Sigmoid colon (tissue), 7 donors: ENCODE results near the gene JMJD7. TPM values are rescaled to one million over a fixed set of nuclear protein-coding genes. Genes with fewer than 3 reads are reported as not detected.

Experiments used
- DNase-seq: peaks from one replicate; pipeline ENCODE4 v3.0.0-alpha.2; 2019
- H3K27ac ChIP-seq, 4 donors: fragments of 200-600 bp; sonication (generic); one replicate each; pipeline ENCODE4 v1.5.1; 2016 to 2019; ENCODE audit warnings: mild to moderate bottlenecking in 1 of 4
- H3K27me3 ChIP-seq, 3 donors: fragments of 200-600 bp; sonication (generic); one replicate each; pipeline ENCODE4 v1.5.1; 2019; ENCODE audit warnings: mild to moderate bottlenecking in 1 of 3
- H3K36me3 ChIP-seq, 4 donors: fragments of 200-600 bp; sonication (generic); one replicate each; pipeline ENCODE4 v1.5.1; 2016 to 2019
- H3K4me1 ChIP-seq, 4 donors: fragments of 200-600 bp; sonication (generic); one replicate each; pipeline ENCODE4 v1.5.1; 2017 to 2019
- H3K4me3 ChIP-seq, 4 donors: fragments of 200-600 bp; sonication (generic); one replicate each; pipeline ENCODE4 v1.5.1; 2017 to 2019; ENCODE audit warnings: mild to moderate bottlenecking in 2 of 4, moderate library complexity in 1 of 4
- H3K9me3 ChIP-seq, 4 donors: fragments of 200-600 bp in 3 of 4; sonication (generic) in 3 of 4; one replicate each; pipeline versions ENCODE4 v1.5.1 to v1.6.1; 2013 to 2019
- EP300 ChIP-seq, 4 donors: sonication (generic); formaldehyde crosslinking; IDR thresholded peaks; one replicate each; pipeline ENCODE4 v1.6.1; 2017; ENCODE audit warnings: antibody characterized with exemption in 4 of 4
- POLR2A ChIP-seq, 2 donors: fragments of 450-650 bp; IDR thresholded peaks; one replicate each; pipeline ENCODE4 v1.6.1; 2016; ENCODE audit warnings: antibody characterized with exemption in 2 of 2, mild to moderate bottlenecking in 2 of 2, moderate library complexity in 2 of 2
- POLR2AphosphoS5 ChIP-seq, 4 donors: sonication (generic); formaldehyde crosslinking; IDR thresholded peaks; one replicate each; pipeline ENCODE4 v1.6.1; 2017; ENCODE audit warnings: antibody characterized with exemption in 4 of 4
- WGBS, 2 donors: extraction: QIAGEN DNeasy Blood & Tissue Kit; methylation state at CpG; one replicate each; pipeline ENCODE4 v1.1.7; 2013; 5-methylcytosine and 5-hydroxymethylcytosine counted together
- intact Hi-C: fragments of 100-400 bp; cut with DNase I; formaldehyde crosslinking; loops from one replicate; pipeline ENCODE4 v1.15.1; 2023
- polyA plus RNA-seq, 3 donors: library from polyadenylated mRNA; stranded (reverse); fragments of 200-250 nt; gene quantifications; one replicate each; pipeline ENCODE4 v1.2.3, GENCODE V29; 2013
- total RNA-seq, 4 donors: library from RNA; depleted of rRNA; stranded (reverse); fragments of >200 nt; gene quantifications; one replicate each; pipeline ENCODE4 v1.1.0, GENCODE V29; 2016
- TF ChIP-seq, protein P1 (sequence below), 4 experiments: fragments of 450-650 bp in 3 of 4; fragments of 200-600 bp in 1 of 4; IDR thresholded peaks; one replicate each; pipeline ENCODE4 v1.5.1; 2016 to 2019; ENCODE audit warnings: antibody characterized with exemption in 4 of 4, mild to moderate bottlenecking in 3 of 4, moderate library complexity in 2 of 4
- donor health status: healthy with polysubstance abuse.
- donor health status: Bipolar disorder and iron deficiency.
- donor health status: healthy.

The JMJD7 gene
- total and polyA plus RNA-seq, 7 donors: 9.5 to 14.0 (median 10.7) TPM

DNA sequence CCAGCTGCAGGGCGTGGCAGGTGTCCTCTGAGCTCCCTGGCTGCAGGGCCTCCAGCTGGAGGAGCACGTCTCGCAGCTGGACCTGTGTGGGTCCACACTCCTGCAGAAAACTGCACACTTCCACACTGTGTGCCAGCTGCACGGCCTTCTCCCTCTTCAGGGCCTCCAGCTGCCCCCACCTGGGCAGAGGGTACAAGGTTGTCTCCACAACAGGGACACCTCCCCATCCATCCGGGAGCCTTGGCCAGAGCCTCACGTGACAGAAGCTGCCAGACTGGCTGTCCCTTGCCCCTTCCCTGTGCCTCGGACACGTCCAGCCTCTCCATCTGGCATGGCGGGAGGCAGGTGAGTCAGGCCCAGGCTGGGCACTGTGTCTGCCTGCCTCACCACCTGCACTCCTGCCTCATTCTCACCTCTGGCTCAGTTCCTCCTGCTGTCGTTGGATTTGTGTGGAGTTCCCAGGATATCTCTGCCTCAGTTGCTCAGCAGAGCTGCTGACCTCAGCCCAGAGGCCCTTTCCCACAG, 51.5 kb downstream of the JMJD7 start:
- Histone ChIP-seq H3K4me3 (no peak overlapping the region), H3K9me3 (no peaks in the 10 kb centered on the region), H3K27ac (no peak overlapping the region), H3K36me3 (no peaks in the 10 kb centered on the region), H3K4me1 (peaks cover 0 to 17% (median 12%) of the 10 kb centered on the region in 4 donors), H3K27me3 (peaks cover 0 to 33% (median 9%) of the 10 kb centered on the region in 3 donors)
- 90 to 92% methylated on average over 10 of the region's 10 CpGs for WGBS, 2 donors
- no peak for DNase-seq
- TF ChIP-seq, protein P1, sequence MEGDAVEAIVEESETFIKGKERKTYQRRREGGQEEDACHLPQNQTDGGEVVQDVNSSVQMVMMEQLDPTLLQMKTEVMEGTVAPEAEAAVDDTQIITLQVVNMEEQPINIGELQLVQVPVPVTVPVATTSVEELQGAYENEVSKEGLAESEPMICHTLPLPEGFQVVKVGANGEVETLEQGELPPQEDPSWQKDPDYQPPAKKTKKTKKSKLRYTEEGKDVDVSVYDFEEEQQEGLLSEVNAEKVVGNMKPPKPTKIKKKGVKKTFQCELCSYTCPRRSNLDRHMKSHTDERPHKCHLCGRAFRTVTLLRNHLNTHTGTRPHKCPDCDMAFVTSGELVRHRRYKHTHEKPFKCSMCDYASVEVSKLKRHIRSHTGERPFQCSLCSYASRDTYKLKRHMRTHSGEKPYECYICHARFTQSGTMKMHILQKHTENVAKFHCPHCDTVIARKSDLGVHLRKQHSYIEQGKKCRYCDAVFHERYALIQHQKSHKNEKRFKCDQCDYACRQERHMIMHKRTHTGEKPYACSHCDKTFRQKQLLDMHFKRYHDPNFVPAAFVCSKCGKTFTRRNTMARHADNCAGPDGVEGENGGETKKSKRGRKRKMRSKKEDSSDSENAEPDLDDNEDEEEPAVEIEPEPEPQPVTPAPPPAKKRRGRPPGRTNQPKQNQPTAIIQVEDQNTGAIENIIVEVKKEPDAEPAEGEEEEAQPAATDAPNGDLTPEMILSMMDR (IDR thresholded peaks at IDR 0.05): no peak
- TF ChIP-seq EP300 (IDR thresholded peaks at IDR 0.05): no peak
- TF ChIP-seq POLR2A (IDR thresholded peaks at IDR 0.05): no peak
- no peak for TF ChIP-seq POLR2AphosphoS5 (IDR thresholded peaks at IDR 0.05)
- intact Hi-C loops: no loop called here

DNA sequence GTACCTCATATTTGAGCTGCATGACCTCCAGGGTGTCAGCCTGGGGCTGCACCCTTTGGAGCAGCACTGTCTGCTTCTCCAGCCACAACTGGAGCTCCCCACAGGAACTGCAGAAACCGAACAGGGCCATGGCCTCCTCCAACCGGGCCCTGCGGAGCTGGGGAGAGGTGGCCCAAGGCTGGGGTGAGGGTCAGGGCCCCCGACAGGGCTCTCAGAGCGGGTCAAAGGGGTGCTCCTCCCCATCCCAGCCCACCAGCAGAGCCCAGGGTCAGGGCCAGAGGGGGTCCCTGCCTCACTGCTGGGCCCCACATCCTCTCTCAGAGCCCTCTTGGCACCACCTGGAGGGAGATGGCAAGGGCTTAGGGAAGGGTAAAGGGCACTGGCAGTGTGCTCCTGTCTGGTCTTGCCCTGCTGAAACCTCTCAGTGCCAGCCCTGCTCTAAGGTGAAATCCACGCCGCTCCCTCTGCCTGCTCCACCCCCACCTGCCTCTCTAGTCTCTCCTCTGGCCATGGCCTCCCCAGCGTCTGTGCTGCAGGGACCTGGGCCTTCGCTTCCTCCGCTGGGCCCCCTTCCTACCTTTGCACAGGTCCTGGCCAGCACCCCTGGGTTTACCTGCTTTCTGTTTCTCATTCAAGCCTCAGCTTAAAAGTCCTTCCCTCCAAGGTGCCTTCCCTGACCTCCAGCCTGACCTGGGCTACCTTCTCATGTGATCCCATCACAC, 52.4 kb downstream of the JMJD7 start:
- 94 to 95% methylated on average over 10 of the region's 10 CpGs for WGBS, 2 donors
- intact Hi-C loops: no loop called here
- no peaks in the 10 kb centered on the region for H3K9me3 ChIP-seq
- no peak for TF ChIP-seq POLR2A (IDR thresholded peaks at IDR 0.05)
- TF ChIP-seq POLR2AphosphoS5 (IDR thresholded peaks at IDR 0.05): no peak
- no peak for TF ChIP-seq EP300 (IDR thresholded peaks at IDR 0.05)
- TF ChIP-seq, protein P1 (IDR thresholded peaks at IDR 0.05): no peak
- H3K36me3 ChIP-seq: no peaks in the 10 kb centered on the region
- H3K4me3 ChIP-seq: no peak overlapping the region
- no peak overlapping the region for H3K27ac ChIP-seq
- H3K27me3 ChIP-seq: peaks cover 0 to 33% (median 9%) of the 10 kb centered on the region in 3 donors
- DNase-seq: no peak
- peaks cover 0 to 17% (median 12%) of the 10 kb centered on the region in 4 donors for H3K4me1 ChIP-seq

- no peak for DNase-seq
- no peak overlapping the region for H3K27ac ChIP-seq
- no peak for TF ChIP-seq EP300 (IDR thresholded peaks at IDR 0.05)
- TF ChIP-seq, protein P1 (IDR thresholded peaks at IDR 0.05): no peak
- no peak for TF ChIP-seq POLR2AphosphoS5 (IDR thresholded peaks at IDR 0.05)
- no peak for TF ChIP-seq POLR2A (IDR thresholded peaks at IDR 0.05)
- intact Hi-C loops: no loop called here
- no peaks in the 10 kb centered on the region for H3K9me3 ChIP-seq
- no peaks in the 10 kb centered on the region for H3K36me3 ChIP-seq
- 83 to 90% methylated on average over 8 of the region's 8 CpGs for WGBS, 2 donors
- no peak overlapping the region for H3K4me3 ChIP-seq
- H3K27me3 ChIP-seq: peaks cover 0 to 33% (median 9%) of the 10 kb centered on the region in 3 donors
- H3K4me1 ChIP-seq: peaks cover 0 to 17% (median 12%) of the 10 kb centered on the region in 4 donors
These were observed 53.2 kb downstream of the JMJD7 start for GRCh38 chr15:41881086-41881485.

GRCh38 chr15:41881550-41881919, 53.6 kb downstream of the JMJD7 start:
- intact Hi-C loops: no loop called here
- TF ChIP-seq, protein P1 (IDR thresholded peaks at IDR 0.05): no peak
- TF ChIP-seq POLR2AphosphoS5 (IDR thresholded peaks at IDR 0.05) (no peak), POLR2A (IDR thresholded peaks at IDR 0.05) (no peak), EP300 (IDR thresholded peaks at IDR 0.05) (no peak)
- Histone ChIP-seq H3K9me3 (no peaks in the 10 kb centered on the region), H3K27ac (no peak overlapping the region), H3K4me1 (peaks cover 0 to 17% (median 12%) of the 10 kb centered on the region in 4 donors), H3K36me3 (no peaks in the 10 kb centered on the region), H3K27me3 (peaks cover 0 to 33% (median 9%) of the 10 kb centered on the region in 3 donors), H3K4me3 (peak overlapping the region in 3 of 4 donors; percentile 32 to 45 (median 45))
- no peak for DNase-seq
- 22 to 52% methylated on average over 10 of the region's 10 CpGs for WGBS, 2 donors
